Rectal smooth muscle tissue (tissue), 1 donor: ENCODE measurements around the gene NBAS.

Experiments used
- H3K27ac ChIP-seq: one replicate; pipeline ENCODE4 v1.7.0; 2013; ENCODE audit warnings: low read depth, low read length, inconsistent platforms
- H3K27me3 ChIP-seq: one replicate; pipeline ENCODE4 v1.7.0; 2013; ENCODE audit warnings: low read length; ENCODE audit not compliant: control insufficient read depth, insufficient read depth
- H3K36me3 ChIP-seq: one replicate; pipeline ENCODE4 v1.7.0; 2013; ENCODE audit warnings: low read length; ENCODE audit not compliant: control insufficient read depth, insufficient read depth
- H3K4me1 ChIP-seq: one replicate; pipeline ENCODE4 v1.7.0; 2013; ENCODE audit warnings: low read length; ENCODE audit not compliant: control insufficient read depth, insufficient read depth
- H3K4me3 ChIP-seq: one replicate; pipeline ENCODE4 v1.7.0; 2013; ENCODE audit warnings: low read length
- H3K9ac ChIP-seq: one replicate; pipeline ENCODE4 v1.7.0; 2013; ENCODE audit warnings: low read length

Gene NBAS

DNA sequence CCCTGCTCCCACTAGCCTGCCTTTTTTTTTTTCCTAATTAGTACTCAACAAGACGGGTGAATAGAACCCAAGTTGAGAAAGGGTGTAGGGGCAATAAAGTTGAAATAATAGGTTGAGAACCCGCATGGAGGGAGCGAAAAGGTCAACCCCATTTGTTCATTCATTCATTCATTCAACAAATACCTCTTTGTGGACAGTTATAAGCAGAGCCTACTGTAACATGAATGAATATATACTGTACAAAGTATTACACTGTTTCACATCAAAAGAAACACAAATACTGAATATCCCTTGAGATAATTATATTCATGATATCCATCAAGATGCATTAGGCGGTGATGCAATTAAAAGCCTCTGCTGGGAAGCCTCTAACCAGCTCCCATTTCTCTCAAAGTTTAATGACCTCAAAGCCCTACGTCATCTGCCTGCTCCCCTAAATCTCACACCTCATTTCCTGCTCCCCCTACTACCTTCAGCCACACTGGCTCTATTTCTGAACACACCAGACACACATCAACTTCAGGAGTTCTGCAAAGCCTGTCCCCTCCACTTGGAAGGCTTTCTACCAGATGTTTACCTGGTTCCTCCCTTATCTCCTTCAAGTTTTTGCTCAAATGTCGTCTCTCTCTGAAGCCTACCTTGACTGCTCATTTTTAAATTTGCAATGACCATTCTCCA lies 1.4 kb upstream of the NBAS start:
- Histone ChIP-seq H3K4me1 (peaks cover 6% of the 10 kb centered on the region), H3K27ac (no peak overlapping the region), H3K9ac (no peak overlapping the region), H3K27me3 (no peaks in the 10 kb centered on the region), H3K36me3 (no peaks in the 10 kb centered on the region), H3K4me3 (peak overlapping the region; percentile 99)

GRCh38 chr2:15561574-15562344 lies 625 bp upstream of the NBAS start:
- peak overlapping the region; percentile 76 for H3K27ac ChIP-seq
- peak overlapping the region; percentile 99 for H3K4me3 ChIP-seq
- peaks cover 6% of the 10 kb centered on the region for H3K4me1 ChIP-seq
- H3K9ac ChIP-seq: no peak overlapping the region
- no peaks in the 10 kb centered on the region for H3K27me3 ChIP-seq
- H3K36me3 ChIP-seq: no peaks in the 10 kb centered on the region

GRCh38 chr2:15560140-15560987 lies 770 bp downstream of the NBAS start:
- H3K4me3 ChIP-seq: peak overlapping the region; percentile 99
- no peaks in the 10 kb centered on the region for H3K27me3 ChIP-seq
- H3K4me1 ChIP-seq: peaks cover 6% of the 10 kb centered on the region
- peak overlapping the region; percentile 76 for H3K27ac ChIP-seq
- peak overlapping the region; percentile 95 for H3K9ac ChIP-seq
- no peaks in the 10 kb centered on the region for H3K36me3 ChIP-seq

GRCh38 chr2:15559379-15560139 lies 1.6 kb downstream of the NBAS start:
- no peak overlapping the region for H3K27ac ChIP-seq
- H3K4me3 ChIP-seq: peak overlapping the region; percentile 99
- no peaks in the 10 kb centered on the region for H3K36me3 ChIP-seq
- no peaks in the 10 kb centered on the region for H3K27me3 ChIP-seq
- no peak overlapping the region for H3K9ac ChIP-seq
- peaks cover 6% of the 10 kb centered on the region for H3K4me1 ChIP-seq

DNA sequence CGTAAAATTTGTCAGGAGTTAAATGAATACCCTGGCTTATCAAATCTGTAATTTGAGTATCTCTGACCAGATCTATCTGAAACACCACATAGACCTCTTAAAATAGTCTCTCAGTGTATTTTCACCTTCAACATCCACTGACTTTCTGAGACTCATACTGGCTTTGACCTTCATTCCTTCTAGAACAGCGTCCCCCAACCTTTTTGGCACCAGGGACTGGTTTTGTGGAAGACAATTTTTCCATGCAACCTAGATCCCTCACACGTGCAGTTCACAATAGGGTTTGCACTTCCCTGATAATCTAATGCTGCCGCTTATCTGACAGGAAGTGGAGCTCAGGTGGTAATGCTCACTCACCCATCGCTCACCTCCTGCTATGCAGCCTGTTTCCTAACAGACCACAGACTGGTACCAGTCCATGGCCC lies 3.2 kb downstream of the NBAS start:
- H3K9ac ChIP-seq: no peak overlapping the region
- no peak overlapping the region for H3K27ac ChIP-seq
- no peaks in the 10 kb centered on the region for H3K36me3 ChIP-seq
- peaks cover 6% of the 10 kb centered on the region for H3K4me1 ChIP-seq
- no peak overlapping the region for H3K4me3 ChIP-seq
- H3K27me3 ChIP-seq: no peaks in the 10 kb centered on the region

GRCh38 chr2:15556311-15556930 lies 4.7 kb downstream of the NBAS start:
- Histone ChIP-seq H3K36me3 (peaks cover 4% of the 10 kb centered on the region), H3K27me3 (no peaks in the 10 kb centered on the region), H3K27ac (no peak overlapping the region), H3K9ac (no peak overlapping the region), H3K4me3 (no peak overlapping the region), H3K4me1 (peaks cover 6% of the 10 kb centered on the region)

GRCh38 chr2:15555760-15556193 lies 5.4 kb downstream of the NBAS start:
- H3K36me3 ChIP-seq: peaks cover 5% of the 10 kb centered on the region
- no peak overlapping the region for H3K9ac ChIP-seq
- peaks cover 6% of the 10 kb centered on the region for H3K4me1 ChIP-seq
- H3K27me3 ChIP-seq: no peaks in the 10 kb centered on the region
- no peak overlapping the region for H3K27ac ChIP-seq
- H3K4me3 ChIP-seq: no peak overlapping the region

DNA sequence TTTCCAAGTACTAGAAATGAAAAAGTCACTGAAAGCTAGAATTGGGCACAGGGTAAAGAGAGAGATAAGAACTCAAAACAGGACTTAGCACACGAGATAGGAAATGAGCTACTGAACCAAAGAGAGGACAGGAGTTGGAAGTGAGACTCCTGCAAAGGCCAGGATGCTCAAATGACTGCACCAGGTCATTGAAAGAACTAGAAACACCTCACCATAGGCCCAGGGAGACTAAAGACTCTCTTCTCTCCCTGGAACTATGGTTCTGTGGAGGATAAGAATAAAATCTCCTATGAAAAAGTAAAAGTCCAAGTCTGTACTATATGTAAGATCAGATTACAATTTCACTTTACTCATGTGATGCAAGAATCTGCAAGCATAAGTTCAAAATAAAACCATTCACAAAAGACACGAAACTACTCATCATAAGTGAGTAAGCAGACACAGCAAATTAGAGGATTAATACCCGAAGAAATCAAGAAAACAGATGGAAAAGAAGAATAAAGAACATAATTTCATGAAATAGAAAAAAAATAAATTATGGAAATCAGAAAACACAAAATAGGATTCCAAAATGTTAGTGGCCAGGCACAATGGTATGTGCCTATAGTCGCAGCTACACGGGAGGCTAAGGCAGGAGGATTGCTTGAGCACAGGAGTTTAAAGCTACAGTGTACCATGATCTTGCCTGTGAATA lies 6.5 kb downstream of the NBAS start:
- Histone ChIP-seq H3K27ac (no peak overlapping the region), H3K4me3 (no peak overlapping the region), H3K27me3 (no peaks in the 10 kb centered on the region), H3K4me1 (peaks cover 4% of the 10 kb centered on the region), H3K36me3 (peaks cover 5% of the 10 kb centered on the region), H3K9ac (no peak overlapping the region)

GRCh38 chr2:15553951-15554350 lies 7.2 kb downstream of the NBAS start:
- H3K4me1 ChIP-seq: no peaks in the 10 kb centered on the region
- H3K4me3 ChIP-seq: no peak overlapping the region
- H3K27me3 ChIP-seq: no peaks in the 10 kb centered on the region
- H3K9ac ChIP-seq: no peak overlapping the region
- H3K36me3 ChIP-seq: peaks cover 8% of the 10 kb centered on the region
- H3K27ac ChIP-seq: no peak overlapping the region

GRCh38 chr2:15553519-15553918 lies 7.6 kb downstream of the NBAS start:
- Histone ChIP-seq H3K4me1 (no peaks in the 10 kb centered on the region), H3K9ac (no peak overlapping the region), H3K27ac (no peak overlapping the region), H3K36me3 (peaks cover 8% of the 10 kb centered on the region), H3K4me3 (no peak overlapping the region), H3K27me3 (no peaks in the 10 kb centered on the region)

DNA sequence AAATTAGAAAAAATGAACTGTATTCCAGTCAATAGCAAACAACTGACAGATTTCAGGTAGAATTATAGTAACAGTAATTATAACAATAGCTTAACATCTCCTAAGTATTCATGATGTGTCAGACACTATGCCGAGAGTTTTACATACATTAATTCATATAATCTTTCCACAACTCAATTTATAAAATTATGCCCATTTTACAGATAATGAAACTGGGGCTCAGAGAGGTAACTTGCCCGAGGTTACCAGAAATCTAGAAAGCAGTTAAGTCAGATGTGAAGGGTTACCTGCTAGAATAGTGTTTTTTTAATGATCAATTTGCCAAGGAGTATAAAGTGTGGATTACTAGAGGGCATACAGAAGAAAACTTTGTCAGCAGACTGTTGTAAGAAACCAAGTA lies 12.2 kb downstream of the NBAS start:
- no peak overlapping the region for H3K4me3 ChIP-seq
- H3K27me3 ChIP-seq: no peaks in the 10 kb centered on the region
- no peak overlapping the region for H3K9ac ChIP-seq
- peaks cover 8% of the 10 kb centered on the region for H3K36me3 ChIP-seq
- H3K27ac ChIP-seq: no peak overlapping the region
- H3K4me1 ChIP-seq: no peaks in the 10 kb centered on the region
